Cardiac muscle cell (in vitro differentiated cells and primary cell): Measurements from ENCODE around the gene MYBPH. TPM values are rescaled to one million over a fixed set of nuclear protein-coding genes. Genes with fewer than 3 reads are reported as not detected.

Experiments
- DNase-seq, 2 donors: peaks; one replicate each; pipeline versions ENCODE4 v3.0.0 to v3.0.0-alpha.2; 2010 to 2017; ENCODE audit warnings: low read depth in 1 of 2, low spot score in 1 of 2
- H3K27ac ChIP-seq: fragments of 200-600 bp; sonication (generic); 2 replicates; pipeline ENCODE4 v1.5.1; 2016
- H3K27me3 ChIP-seq: fragments of 200-600 bp; sonication (generic); 2 replicates; pipeline ENCODE4 v1.6.0; 2016; ENCODE audit warnings: control low read depth
- H3K36me3 ChIP-seq: fragments of 200-600 bp; sonication (generic); 2 replicates; pipeline ENCODE4 v1.5.1; 2016; ENCODE audit warnings: control low read depth
- H3K4me1 ChIP-seq: fragments of 200-600 bp; sonication (generic); 2 replicates; pipeline ENCODE4 v1.8.1; 2017; ENCODE audit warnings: low read depth, mild to moderate bottlenecking, mixed run types
- H3K4me3 ChIP-seq: fragments of 200-600 bp; sonication (generic); 2 replicates; pipeline ENCODE4 v1.5.1; 2016; ENCODE audit warnings: mild to moderate bottlenecking
- H3K9me3 ChIP-seq: fragments of 200-600 bp; sonication (generic); 2 replicates; pipeline ENCODE4 v1.5.1; 2017; ENCODE audit warnings: low read depth, mild to moderate bottlenecking, control low read depth
- polyA plus RNA-seq: library from polyadenylated mRNA; unstranded; fragments of >200 nt; fragmentation: Nextera tagmentation; extraction: Ambion mirVana; gene quantifications from 2 replicates; pipeline ENCODE4 v1.2.1, GENCODE V29; 2016
- total RNA-seq: library from RNA; depleted of rRNA; stranded (reverse); fragments of >200 nt; gene quantifications from 2 replicates; pipeline ENCODE4 v1.2.3, GENCODE V29; 2016
- TF ChIP-seq, protein P1 (sequence below): IDR thresholded peaks from 2 replicates; pipeline ENCODE4 v1.5.1; 2012; ENCODE audit warnings: low read depth, mild to moderate bottlenecking, low read length

MYBPH gene
- total and polyA plus RNA-seq, 2 experiments from 2014 or later, result 1.4 to 2.1 TPM

DNA sequence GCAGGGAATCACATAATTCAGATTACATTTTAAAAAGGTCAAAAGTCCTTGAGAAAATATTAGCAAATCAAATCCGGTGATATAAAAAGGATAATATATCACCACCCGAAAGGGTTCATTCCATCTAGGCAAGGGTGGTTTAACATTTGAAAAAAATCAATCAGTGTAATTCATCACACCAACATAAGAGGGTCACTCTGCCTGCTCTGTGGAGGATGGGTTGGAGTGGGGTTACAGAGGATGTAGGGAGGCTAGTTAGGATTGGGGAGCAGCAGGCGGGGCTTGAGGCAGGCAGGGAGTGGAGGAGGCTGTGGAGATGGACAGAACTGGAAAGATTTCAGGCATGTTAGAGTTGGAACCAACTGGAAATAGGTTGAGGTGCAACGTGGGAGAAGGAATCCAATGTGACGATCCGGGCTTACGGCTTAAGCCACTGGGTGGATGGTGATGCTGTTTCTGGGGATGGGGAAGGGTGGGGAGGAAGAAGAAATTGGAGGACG lies 35.6 kb downstream of the MYBPH start:
- no peaks in the 10 kb centered on the region for H3K9me3 ChIP-seq
- no peak overlapping the region for H3K4me3 ChIP-seq
- H3K27me3 ChIP-seq, result no peaks in the 10 kb centered on the region
- H3K36me3 ChIP-seq, result no peaks in the 10 kb centered on the region
- H3K4me1 ChIP-seq, result peaks cover 18% of the 10 kb centered on the region
- no peak for DNase-seq
- peak overlapping the region; percentile 88 for H3K27ac ChIP-seq
- TF ChIP-seq, protein P1, sequence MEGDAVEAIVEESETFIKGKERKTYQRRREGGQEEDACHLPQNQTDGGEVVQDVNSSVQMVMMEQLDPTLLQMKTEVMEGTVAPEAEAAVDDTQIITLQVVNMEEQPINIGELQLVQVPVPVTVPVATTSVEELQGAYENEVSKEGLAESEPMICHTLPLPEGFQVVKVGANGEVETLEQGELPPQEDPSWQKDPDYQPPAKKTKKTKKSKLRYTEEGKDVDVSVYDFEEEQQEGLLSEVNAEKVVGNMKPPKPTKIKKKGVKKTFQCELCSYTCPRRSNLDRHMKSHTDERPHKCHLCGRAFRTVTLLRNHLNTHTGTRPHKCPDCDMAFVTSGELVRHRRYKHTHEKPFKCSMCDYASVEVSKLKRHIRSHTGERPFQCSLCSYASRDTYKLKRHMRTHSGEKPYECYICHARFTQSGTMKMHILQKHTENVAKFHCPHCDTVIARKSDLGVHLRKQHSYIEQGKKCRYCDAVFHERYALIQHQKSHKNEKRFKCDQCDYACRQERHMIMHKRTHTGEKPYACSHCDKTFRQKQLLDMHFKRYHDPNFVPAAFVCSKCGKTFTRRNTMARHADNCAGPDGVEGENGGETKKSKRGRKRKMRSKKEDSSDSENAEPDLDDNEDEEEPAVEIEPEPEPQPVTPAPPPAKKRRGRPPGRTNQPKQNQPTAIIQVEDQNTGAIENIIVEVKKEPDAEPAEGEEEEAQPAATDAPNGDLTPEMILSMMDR, result no peak

DNA sequence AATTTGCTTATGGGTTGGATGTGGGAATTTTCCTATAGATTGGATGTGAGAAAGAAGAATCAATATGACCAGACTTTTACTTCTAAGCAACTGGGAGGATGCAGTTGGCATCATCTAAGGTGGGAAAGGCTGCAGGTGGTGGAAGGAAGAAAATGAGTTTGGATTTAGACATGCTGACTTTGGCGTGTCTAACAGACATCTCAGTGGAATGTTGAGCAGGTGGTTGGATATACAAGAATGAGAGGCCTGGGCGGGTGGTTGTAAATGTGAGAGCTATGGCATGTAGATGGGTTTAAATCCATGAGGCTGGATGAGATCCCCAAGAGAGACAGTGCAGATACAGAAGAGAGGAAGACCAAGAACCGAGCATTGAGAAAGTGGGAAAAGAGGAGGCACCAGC lies 37.6 kb downstream of the MYBPH start:
- TF ChIP-seq, protein P1, result no peak
- no peak for DNase-seq
- no peaks in the 10 kb centered on the region for H3K27me3 ChIP-seq
- no peaks in the 10 kb centered on the region for H3K36me3 ChIP-seq
- H3K4me3 ChIP-seq, result no peak overlapping the region
- H3K27ac ChIP-seq, result no peak overlapping the region
- peaks cover 23% of the 10 kb centered on the region for H3K4me1 ChIP-seq
- no peaks in the 10 kb centered on the region for H3K9me3 ChIP-seq

DNA sequence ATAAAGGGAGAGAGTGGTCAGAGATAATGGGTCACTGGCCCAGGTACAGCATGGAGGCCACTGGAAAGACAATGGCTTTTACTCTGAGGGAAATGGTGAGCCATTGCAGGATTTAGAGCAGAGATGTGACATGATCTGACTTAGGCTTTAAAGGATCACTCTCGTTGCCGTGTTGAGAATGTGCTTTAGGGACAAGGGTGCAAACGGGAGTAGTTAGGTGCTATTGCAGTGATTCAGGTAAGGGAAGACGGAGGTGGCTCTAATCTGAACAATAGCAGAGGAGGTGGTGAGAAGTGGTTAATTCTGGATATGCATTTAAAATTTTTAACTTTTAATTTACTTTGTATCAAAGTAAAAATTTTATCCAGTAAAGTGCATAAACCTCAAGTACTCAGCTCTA lies 38.3 kb downstream of the MYBPH start:
- H3K4me3 ChIP-seq, result no peak overlapping the region
- no peaks in the 10 kb centered on the region for H3K9me3 ChIP-seq
- H3K36me3 ChIP-seq, result no peaks in the 10 kb centered on the region
- H3K27me3 ChIP-seq, result no peaks in the 10 kb centered on the region
- TF ChIP-seq, protein P1, result no peak
- no peak for DNase-seq
- H3K27ac ChIP-seq, result no peak overlapping the region
- H3K4me1 ChIP-seq, result peaks cover 23% of the 10 kb centered on the region

DNA sequence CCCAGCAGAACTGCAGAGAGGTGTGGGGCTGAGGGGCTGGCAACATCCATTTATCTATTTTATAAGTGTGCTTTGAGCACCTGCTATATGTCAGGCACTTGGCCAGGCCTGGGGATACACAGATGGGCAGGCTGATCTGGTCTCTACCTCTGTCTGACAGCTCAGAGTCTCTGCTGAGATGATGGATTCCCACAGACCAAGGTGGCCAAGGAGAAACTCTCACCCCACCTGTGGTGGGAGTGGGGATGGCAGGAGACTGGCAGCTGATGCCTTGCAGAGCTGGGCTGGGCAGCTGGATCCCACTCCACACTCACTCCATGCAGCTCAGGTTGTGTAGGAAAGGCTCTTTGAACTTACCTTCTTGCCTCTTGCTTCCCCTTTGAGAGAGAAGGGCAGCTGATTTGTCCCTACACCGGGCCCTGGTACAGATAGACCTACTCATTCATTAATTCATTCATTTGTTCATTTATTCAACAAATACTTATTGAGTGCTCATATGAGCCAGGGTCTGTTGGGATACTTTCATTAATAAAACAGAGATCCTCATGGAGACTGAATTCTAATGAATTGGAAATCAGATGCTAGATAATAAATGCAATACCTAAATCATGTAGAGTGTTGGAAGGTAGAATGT lies 39.1 kb downstream of the MYBPH start:
- TF ChIP-seq, protein P1, result no peak
- Histone ChIP-seq H3K4me3 (no peak overlapping the region), H3K36me3 (no peaks in the 10 kb centered on the region), H3K27me3 (no peaks in the 10 kb centered on the region), H3K9me3 (no peaks in the 10 kb centered on the region), H3K27ac (no peak overlapping the region), H3K4me1 (peaks cover 23% of the 10 kb centered on the region)
- no peak for DNase-seq

DNA sequence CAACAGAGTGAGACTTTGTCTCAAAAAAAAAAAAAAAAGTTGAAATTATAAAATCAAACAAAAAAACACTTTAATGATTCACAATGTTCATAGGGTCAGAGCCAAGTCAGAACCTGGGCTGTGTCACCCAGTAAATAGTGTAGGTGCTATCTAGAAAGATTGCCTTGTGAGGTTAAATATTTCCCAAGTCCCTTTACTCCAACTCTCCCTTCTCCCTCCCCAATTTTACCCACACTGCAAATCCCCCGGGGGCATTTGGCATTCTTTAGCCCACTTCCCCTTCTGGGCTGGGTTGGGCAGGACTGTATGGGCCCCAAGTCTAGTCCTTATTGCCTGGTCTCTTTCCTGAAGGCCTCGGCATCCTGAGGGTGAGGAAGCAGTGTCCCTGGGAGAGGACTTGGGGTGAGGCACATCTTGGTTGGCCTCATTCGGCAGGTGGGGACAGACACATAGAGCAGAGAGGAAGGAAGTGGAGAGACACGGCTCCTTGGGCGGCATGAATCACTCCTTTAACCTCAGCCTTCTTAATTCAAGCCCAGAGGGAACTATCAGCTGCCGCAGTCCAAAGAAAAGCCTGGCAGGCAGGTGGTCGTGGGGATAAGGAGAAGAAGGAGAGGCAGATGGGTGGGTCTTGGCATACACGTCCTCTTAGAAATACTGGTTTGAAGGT lies 39.9 kb downstream of the MYBPH start:
- Histone ChIP-seq H3K4me1 (peaks cover 20% of the 10 kb centered on the region), H3K27ac (no peak overlapping the region), H3K9me3 (no peaks in the 10 kb centered on the region), H3K27me3 (no peaks in the 10 kb centered on the region), H3K36me3 (no peaks in the 10 kb centered on the region), H3K4me3 (no peak overlapping the region)
- TF ChIP-seq, protein P1, result no peak
- DNase-seq, result no peak
